Left cardiac atrium (tissue), 4 donors: ENCODE data around the gene SLC35A5. TPM values are rescaled to one million over a fixed set of nuclear protein-coding genes. Genes with fewer than 3 reads are reported as not detected.
"Not testable (repeated sequence)": the region's sequence is repeated elsewhere in the genome, so short reads cannot be mapped to it uniquely, and the experiment has no call there.

Experiments used
- ATAC-seq, 2 donors: fragments of 200-7000 bp; cut with Tn5 transposase; one replicate each; pipeline ENCODE4 v1.9.1; 2020; ENCODE audit warnings: mild to moderate bottlenecking in 2 of 2, moderate library complexity in 2 of 2
- DNase-seq: peaks from one replicate; pipeline ENCODE4 v3.0.0-alpha.2; 2020
- intact Hi-C, 2 donors: fragments of 100-400 bp; cut with DNase I; formaldehyde crosslinking; loops; one replicate each; pipeline versions ENCODE4 v1.14.1 to v1.15.1; 2022 to 2023
- long read RNA-seq: library from polyadenylated mRNA; unstranded; transcript quantifications from one replicate; pipeline ENCODE4 v2.0.0, GENCODE V29; 2021
- total RNA-seq, 2 donors: library from RNA; stranded (reverse); fragmentation: NEBNext Ultra II Directional; extraction: Animal tissue kit (Norgen Biotek cat#: 25700); gene quantifications; one replicate each; pipeline ENCODE4 v1.2.1, GENCODE V29; 2021
- donor health status: DM: no; HTN: yes; CAD: no.
- donor health status: DM: no; HTN: yes; CAD: no; lungs with severe emphysema.
- donor health status: DM: yes; HTN: yes; CAD: no.
- donor health status: Dilated cardiomyopathy.

SLC35A5 gene, protein sequence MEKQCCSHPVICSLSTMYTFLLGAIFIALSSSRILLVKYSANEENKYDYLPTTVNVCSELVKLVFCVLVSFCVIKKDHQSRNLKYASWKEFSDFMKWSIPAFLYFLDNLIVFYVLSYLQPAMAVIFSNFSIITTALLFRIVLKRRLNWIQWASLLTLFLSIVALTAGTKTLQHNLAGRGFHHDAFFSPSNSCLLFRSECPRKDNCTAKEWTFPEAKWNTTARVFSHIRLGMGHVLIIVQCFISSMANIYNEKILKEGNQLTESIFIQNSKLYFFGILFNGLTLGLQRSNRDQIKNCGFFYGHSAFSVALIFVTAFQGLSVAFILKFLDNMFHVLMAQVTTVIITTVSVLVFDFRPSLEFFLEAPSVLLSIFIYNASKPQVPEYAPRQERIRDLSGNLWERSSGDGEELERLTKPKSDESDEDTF
- total RNA-seq: 10 to 100 TPM; 16.5 to 18.4 TPM
- long read RNA-seq, full-length matches to known transcripts: 13 of 19 reads
- long read RNA-seq, partial matches to known transcripts: 4 of 19 reads
- long read RNA-seq, other reads (novel, unspliced or antisense): 2 of 19 reads

DNA sequence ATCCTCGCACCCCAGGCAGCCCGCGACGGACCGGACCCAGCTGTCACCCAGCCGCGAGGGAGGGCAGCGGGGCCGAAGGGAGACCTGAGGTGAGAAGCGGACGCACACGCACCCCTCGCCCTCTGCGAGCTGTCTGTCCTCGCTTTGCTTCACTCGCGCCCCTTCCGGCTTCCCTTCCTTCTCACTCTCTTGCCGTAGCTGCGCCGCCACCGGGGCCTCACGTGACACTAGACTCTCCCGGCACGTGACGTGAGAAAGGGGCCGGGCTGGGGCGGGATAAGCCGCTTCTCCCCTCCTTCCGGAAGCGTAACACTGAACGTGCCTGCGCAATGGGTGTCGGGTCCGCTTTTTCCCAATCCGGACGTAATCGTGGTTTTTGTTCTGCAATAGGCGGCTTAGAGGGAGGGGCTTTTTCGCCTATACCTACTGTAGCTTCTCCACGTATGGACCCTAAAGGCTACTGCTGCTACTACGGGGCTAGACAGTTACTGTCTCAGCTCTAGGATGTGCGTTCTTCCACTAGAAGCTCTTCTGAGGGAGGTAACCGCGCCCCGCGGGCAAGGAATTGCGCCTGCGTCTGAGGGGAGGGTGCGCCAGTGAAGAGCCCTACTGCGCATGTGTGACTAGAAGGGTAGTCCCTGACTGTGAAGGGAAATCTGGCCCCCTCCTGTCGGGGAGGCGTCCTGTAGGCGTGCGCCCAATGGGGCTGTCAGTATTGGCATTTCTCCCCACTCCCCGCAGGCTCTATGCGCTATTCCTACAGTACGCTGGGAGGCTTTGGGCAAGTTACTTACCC, at the start of gene SLC35A5, which contains the start of gene ATG3:
TSS of gene SLC35A5 (plus strand) at position 312 of the 796 bp plus-strand sequence. CDS start 1,359 bp downstream, outside the sequence.
TSS of gene ATG3 (minus strand) at position 229 of the 796 bp plus-strand sequence. CDS start 434 bp downstream, outside the sequence.
- peak; percentile 98 for ATAC-seq
- intact Hi-C loops: no loop called here

DNA sequence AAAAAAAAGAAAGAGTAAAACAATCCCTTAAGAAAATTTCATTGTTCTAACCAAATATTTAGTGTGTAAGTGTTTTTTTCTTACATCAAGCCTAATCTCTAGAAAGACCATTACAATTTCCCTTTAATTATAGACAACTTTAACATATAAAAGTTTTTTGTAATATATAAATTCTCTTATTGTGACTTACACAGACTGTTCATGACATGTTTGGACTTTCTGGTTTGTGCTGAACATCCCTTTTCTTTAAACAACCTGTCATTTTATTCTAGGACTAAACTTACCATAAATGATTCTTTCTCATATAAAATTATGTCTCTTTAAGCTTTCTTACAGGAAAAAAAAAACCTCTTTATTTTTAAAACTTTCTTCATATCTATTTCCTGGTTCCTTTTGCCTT, 49.5 kb upstream of the SLC35A5 start:
- intact Hi-C loops: no loop called here
- ATAC-seq (no peak), DNase-seq (no peak)

More for the DNA sequence above, at the start of gene SLC35A5, which contains the start of gene ATG3:
- DNase-seq: peak; percentile 98

DNA sequence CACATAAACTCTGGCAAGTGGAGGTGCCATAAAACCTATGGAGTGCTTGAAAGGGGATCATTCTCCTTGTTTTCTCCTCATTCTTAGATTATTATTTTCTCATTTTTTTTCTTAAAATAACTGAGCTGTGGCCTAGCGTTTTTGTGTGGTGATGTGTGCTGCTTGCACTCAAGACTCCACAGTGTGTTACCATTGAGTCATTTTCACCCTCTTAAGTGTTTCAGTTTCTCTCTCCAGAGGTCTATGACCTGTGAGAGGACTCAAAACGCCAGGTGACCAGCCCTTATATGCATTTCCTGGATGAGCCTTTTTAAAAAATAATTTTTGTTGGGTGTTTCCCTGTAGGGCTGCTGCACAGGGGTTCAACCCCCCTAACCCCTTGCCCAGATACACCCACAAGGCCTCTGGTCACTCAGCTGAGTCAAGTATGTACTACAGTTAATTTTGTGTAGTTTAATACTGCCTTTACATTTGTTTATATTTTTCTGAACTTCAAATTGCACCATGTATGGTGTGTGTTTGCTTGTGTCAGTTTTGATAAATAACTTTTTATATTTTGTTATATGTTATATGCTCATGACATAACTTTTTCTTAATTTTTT, 47.2 kb upstream of the SLC35A5 start:
- intact Hi-C loops: no loop called here
- ATAC-seq (no peak), DNase-seq (no peak)

DNA sequence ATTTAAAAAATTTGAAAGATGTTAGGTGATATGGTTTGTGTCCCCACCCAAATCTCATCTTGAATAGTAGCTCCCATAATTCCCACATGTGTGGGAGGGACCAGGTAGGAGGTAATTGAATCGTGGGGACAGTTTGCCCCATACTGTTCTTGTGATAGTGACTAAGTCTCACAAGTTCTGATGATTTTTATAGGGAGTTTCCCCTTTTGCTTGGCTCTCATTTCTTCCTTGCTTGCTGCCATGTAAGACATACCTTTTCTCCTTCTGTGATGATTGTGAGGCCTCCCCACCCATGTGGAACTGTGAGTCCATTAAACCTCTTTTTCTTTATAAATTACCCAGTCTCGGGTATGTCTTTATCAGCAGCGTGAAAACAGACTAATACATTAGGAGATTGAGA, 42.9 kb upstream of the SLC35A5 start:
- not testable (repeated sequence) for ATAC-seq

DNA sequence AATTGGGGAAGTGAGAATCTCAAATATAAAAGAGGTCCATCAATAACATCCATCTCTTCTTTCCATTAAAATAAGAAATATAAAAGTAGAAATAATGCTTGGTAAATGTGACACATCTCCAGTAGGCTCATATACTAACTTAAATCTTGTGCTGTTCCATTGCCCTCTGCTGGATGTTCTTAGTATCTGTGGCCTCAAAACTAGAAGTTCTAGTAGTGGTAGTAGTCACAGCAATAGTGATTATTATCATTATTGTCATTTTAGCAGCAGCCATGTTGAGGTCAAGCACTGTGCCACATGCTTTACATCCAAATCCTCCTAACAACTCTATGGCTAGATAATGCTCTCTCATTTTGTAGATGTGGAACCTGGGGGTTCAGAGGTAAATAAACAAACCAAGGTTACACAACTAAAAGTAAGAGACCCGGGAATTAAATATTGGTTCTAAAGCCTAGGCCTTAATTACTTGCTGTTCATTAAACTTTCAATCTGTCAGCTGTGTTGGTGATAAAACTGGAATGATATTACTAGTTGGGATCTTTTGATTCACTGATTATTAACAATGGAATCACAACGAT, 42.3 kb upstream of the SLC35A5 start:
- DNase-seq (no peak), ATAC-seq (peak; percentile 83 to 89)
- intact Hi-C loops: loop anchor here in 1 of 2 donors (2.0 to 10.0 kb wide), 2 partner anchors 195 to 225 kb away; partner anchors contain the start of gene SLC9C1

More for the DNA sequence above, 42.9 kb upstream of the SLC35A5 start:
- DNase-seq, intact Hi-C loops: not testable (repeated sequence)

DNA sequence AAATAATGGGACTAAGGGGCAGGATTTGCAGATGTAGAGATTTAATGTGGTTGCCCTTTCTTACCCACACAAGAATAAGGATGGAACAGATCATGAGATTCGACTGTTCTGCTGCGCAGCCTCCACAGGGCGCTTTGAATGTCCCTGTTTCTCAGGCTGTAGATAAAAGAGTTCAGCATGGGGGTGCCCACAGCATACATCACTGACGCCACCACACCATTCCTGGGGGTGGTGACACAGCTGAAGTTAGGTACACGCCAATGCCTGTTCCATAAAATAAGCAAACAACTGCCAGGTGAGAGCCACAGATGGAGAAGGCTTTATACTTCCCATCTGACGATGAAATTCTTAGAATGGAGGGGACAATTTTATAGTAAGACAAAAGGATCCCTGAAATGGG, 37.7 kb upstream of the SLC35A5 start:
- DNase-seq, ATAC-seq: not testable (repeated sequence)
- intact Hi-C loops: loop anchor here in 1 of 2 donors (10.0 kb wide), 1 partner anchor 199 kb away; no protein-coding TSS in a partner anchor

DNA sequence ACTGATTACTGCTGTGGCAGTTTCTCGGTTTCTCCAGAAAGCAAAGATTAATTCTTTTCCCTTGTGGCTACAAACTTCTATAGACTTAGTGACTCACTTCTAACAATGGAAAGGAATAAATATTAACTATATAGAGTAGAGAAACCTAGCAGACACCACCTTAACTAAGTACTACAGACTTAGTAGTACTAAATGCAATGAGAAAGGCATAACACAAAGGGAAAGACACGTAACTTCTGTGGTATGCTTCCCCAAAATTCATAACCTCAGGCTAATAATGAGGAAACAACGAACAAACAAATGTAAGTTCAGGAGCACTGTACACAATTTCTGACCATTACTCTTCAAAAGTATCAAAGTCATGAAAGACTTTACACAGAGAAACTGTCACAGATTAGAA, 31.3 kb upstream of the SLC35A5 start:
- intact Hi-C loops: loop anchor here in 1 of 2 donors (5.0 kb wide), 1 partner anchor 418 kb away; no protein-coding TSS in a partner anchor
- ATAC-seq (no peak), DNase-seq (no peak)

DNA sequence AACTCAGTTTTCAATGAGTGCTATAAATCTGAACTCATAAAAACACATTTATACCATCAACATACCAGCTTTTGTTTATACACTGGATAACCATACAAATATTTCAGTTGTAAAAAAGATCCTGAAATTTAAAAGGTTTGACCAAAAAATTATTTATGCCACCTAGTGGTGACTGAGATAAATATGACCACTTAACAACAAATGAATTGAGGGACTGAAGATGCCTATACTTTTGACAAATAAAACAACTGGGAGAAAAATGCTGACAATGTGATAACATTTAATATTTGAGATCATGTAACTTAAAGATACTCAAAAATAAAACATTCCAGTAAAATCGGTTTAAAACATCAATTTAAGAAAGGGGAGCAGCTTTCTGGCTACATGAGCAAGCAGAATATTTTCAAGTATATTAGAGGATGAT, 30.5 kb upstream of the SLC35A5 start:
- DNase-seq (no peak), ATAC-seq (no peak)
- intact Hi-C loops: loop anchor here in 1 of 2 donors (5.0 kb wide), 1 partner anchor 419 kb away; no protein-coding TSS in a partner anchor

DNA sequence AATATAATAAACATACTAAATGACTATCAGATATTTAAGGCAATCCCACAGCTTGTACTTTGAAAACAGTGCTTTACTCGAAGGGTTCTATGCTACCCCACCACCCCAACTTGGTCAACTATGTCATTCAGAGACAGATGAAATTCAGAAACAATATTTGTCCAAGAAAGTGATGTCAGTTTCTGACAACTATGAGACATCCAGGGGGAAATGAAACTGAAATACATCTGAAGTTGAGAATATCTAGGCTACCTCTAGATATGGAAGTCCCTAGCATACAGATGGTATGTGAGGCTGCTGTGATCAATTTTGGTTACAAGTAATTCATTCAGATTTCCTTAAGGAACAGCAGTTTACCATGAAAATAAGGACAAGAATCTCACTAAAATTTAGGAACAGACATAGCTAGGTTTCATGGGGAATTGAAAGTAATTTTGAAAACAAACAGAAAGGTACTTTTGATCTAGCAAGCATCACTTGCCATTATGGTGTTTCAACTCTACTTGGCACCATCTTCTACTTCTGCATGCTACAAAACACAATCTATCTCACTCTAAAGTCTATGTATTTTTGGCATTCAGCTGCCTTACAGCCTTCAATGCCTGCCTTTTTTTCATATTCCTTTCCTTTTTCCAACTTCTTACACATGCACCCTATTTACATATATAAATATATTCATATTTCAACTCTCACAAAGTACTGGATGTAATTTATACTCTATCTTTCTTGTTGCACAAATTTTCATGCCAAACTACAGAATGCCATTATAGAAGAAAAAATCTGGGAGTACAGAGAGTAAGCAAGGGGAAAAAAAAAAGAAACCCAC, 21.8 kb upstream of the SLC35A5 start:
- no peak for DNase-seq
- intact Hi-C loops: no loop called here
- no peak for ATAC-seq

DNA sequence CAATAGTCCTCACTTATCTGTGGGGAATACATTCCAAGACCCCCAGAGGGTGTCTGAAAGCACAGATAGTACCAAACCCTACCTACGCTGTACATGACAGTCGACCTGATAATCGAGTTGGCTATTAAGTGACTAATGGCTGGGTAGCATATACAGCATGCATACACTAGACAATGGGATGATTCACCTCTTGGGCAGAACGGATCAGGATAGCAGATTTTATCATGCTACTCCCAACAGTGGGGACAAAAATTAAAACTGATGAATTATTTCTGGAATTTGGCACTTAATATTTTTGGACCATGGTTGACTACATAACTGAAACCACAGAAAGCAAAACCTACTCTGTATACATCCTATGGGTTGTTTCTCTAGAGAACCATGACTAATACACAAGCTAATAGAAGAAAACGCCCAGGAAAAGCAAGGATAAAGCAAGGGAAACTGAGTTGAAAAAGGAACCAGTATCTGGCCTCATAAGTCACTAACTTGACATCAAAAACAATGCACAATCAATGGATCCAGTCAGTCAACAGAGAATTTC, 15.6 kb upstream of the SLC35A5 start:
- intact Hi-C loops: no loop called here
- ATAC-seq: no peak
- DNase-seq: no peak

DNA sequence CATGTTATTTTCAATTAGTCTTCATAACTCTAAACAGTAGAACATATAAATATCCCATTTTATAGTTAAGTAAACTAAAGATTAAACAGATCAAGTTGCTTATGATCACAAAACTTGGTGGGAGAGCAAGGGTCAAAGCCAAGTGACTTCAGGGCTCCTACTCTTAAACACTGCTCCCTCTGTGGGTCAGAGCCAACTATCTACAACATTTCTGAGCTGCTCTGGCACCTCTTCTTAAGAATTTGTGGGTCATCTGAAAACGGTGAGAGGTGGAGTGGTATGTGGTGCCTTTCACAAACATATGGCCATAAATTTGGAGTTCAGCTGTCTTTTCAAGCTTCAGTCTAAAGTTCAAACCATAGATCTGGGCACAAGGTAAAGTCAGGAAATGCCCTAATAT, 11.0 kb upstream of the SLC35A5 start:
- ATAC-seq (no peak), DNase-seq (no peak)
- intact Hi-C loops: no loop called here

DNA sequence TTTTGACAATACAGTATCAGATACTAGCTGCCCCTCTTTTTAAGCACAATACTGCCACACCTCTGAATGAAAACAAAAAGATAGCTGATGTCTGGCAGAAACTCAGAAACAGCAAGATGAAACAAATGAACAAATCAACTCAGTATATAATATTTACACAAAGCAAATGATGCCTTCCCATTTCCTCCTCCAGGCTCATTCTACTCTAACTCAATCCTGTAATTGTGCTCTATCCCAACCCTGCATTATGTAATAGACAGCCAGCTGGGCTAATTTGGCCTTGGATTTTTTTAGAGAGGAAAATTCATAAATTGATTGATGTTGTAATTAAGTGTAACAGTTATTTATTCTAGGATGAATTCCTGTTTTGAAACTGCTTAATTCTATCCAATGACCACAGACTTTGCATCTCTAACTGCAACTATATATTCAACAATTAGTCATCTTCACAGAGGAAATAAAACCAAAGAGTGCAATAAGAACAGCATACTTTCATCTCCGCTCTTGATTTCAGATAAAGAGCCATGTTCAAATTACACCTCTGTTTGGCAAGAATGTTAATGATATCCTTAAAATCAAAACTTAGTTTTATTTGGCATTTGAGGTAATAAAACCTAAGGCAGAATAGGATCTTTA, 6.2 kb upstream of the SLC35A5 start:
- DNase-seq (no peak), ATAC-seq (no peak)
- intact Hi-C loops: no loop called here

DNA sequence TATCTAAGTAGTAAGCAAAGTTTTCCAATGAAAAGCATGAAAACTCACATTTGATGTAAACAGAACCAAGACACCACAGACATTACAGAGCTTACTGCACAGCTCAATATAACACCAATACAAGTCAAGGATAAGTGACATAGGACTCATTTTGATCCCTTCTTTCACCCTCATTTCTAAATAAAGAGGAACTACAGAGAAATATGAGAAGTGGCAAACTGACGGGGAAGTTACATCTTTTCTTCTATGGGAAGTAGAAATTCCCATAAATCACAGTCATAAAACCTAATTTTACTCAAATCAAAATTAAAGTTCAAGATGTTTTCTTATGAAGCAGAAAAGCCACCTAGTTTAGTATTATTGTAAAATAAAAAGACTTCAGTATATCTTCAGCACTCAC, 3.9 kb upstream of the SLC35A5 start:
- intact Hi-C loops: no loop called here
- DNase-seq (no peak), ATAC-seq (no peak)

DNA sequence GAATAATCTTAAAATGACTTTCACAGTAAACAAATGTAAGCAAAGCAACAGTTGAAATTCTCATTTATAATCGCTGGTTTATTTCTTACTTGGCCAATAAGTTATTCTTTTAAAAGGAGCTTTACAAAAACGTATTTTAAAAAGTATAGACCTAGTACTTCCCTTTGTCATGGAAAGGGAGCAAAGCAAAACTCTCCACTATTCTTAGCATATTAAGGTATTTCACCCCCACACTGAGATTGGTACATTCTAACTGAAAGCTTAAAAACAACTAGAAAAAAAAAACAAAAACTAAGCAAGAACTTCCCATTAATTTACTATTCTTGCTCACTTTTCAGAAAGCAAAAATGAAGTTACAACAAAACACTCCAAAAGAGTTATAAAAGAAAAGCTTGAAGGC, 1.5 kb upstream of the SLC35A5 start:
- ATAC-seq (no peak), DNase-seq (no peak)
- intact Hi-C loops: no loop called here

DNA sequence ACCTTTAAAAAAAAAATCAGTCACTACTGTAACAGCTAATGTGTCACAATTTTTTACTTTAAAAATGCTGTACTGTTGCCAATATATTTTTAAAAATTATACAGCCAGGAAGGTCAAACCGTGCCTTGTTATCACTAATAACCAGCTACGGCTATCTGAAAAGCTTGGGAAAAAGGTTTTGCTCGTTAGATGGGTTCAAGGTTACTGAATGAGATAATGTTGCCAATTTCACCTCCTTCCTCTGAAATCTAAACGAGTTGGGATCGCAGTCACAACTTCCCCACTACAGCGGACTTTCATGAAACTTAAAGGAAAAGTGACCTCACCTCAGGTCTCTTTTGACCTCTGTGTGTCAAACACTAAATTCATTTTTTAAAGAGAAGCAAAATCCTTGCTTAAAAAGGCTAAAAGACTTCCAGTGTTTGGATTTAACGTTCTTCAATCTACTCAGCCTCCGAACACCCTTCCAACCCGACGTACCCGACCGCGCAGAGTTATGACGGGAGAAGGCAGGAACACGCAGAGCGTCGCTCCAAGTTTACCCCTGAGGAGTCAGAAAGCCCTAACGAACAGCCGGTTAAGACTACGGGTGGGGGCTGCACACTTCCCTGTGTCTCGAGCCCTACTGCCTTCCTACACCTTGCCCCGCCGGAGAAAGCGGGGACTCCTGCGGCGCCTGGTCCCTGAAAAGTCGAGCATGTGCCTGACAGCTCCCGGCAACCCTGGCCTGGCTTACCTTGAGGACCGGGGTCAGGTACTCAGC, 943 bp upstream of the SLC35A5 start:
- ATAC-seq (peak; percentile 45 to 67), DNase-seq (peak; percentile 80)
- intact Hi-C loops: no loop called here

DNA sequence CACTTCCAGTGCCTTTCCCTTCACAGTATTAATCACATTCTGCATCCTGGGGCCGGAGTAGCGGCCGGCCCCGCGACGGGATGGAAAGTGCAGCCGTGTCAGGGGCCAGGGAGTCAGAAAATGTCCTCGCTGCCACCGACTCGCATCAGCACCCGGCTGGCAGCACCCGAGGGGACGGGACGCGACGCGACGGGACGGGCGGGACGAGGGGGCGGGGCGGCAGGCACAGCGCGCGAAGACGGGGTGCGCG, 436 bp upstream of the SLC35A5 start:
- DNase-seq (no peak), ATAC-seq (peak; percentile 66 to 72)
- intact Hi-C loops: no loop called here
